Endothelial cell of umbilical vein (primary cell): ENCODE results near the gene MORC2. TPM values are rescaled to one million over a fixed set of nuclear protein-coding genes. Genes with fewer than 3 reads are reported as not detected.

ENCODE experiments used
- BruUV-seq: library from RNA; stranded (reverse); fragments of 400-500 nt; replicated peaks from 2 replicates; lab custom pipeline; 2021; lab: Mats Ljungman, UMichigan
- CTCF ChIA-PET: fragments of 300-600, 350-600 bp; sonication (Branson Sonifier 250); formaldehyde crosslinking; loops from one replicate; lab custom pipeline; 2021; ENCODE audit warnings: antibody characterized with exemption, inconsistent platforms; lab: Charles Lee
- POLR2A ChIA-PET: fragments of 300-600, 350-600 bp; sonication (Branson Sonifier 250); formaldehyde crosslinking; loops from one replicate; lab custom pipeline; 2021; ENCODE audit warnings: antibody characterized with exemption, inconsistent platforms; lab: Charles Lee
- DNase-seq: peaks from one replicate; pipeline ENCODE4 v3.0.0-alpha.2; 2011; ENCODE audit warnings: low read depth, low spot score
- FAIRE-seq: peaks from 2 replicates; lab custom pipeline; 2011; peaks lifted over from hg19 to GRCh38; lab: Jason Lieb, UNC
- H2AFZ ChIP-seq: 2 replicates; pipeline ENCODE4 v1.6.0; 2012; ENCODE audit warnings: low read depth, low read length, control low read depth, inconsistent platforms
- H3K27ac ChIP-seq: 2 replicates; pipeline ENCODE4 v1.5.1; 2011; ENCODE audit warnings: low read depth, mild to moderate bottlenecking, control low read depth, low read length, moderate library complexity; ENCODE audit not compliant: insufficient read depth
- H3K27me3 ChIP-seq, 2 experiments: 2 replicates each; pipeline versions ENCODE4 v1.6.0 to v1.6.1; 2011; ENCODE audit warnings: low read length in 2 of 2, mixed read lengths in 1 of 2; ENCODE audit not compliant: control insufficient read depth in 2 of 2, insufficient read depth in 2 of 2
- H3K36me3 ChIP-seq, 2 experiments: 2 replicates in 1 of 2; 3 replicates in 1 of 2; pipeline ENCODE4 v1.5.1; 2011; ENCODE audit warnings: low read length in 2 of 2, mild to moderate bottlenecking in 1 of 2, moderate library complexity in 1 of 2; ENCODE audit not compliant: control insufficient read depth in 2 of 2, insufficient read depth in 2 of 2; ENCODE audit errors: extremely low read depth in 1 of 2
- H3K4me1 ChIP-seq: 3 replicates; pipeline ENCODE4 v1.5.1; 2011; ENCODE audit warnings: mild to moderate bottlenecking, low read length; ENCODE audit not compliant: control insufficient read depth, insufficient read depth; ENCODE audit errors: extremely low read depth
- H3K4me2 ChIP-seq: 2 replicates; pipeline ENCODE4 v1.6.1; 2011; ENCODE audit warnings: low read length, control low read depth, mixed read lengths; ENCODE audit not compliant: insufficient read depth
- H3K4me3 ChIP-seq, 3 experiments: fragments of 200-600 bp in 1 of 3; sonication (generic), shearing (Covaris generic) in 1 of 3; replicated peaks in 1 of 3; 2 replicates each; pipeline ENCODE4 v1.5.1; 2011 to 2016; ENCODE audit warnings: control low read depth in 3 of 3, low read length in 3 of 3, mild to moderate bottlenecking in 2 of 3, inconsistent platforms in 1 of 3, low read depth in 1 of 3, moderate library complexity in 1 of 3; ENCODE audit not compliant: insufficient read depth in 1 of 3
- H3K79me2 ChIP-seq: 2 replicates; pipeline ENCODE4 v1.6.0; 2012; ENCODE audit warnings: low read length, inconsistent platforms; ENCODE audit not compliant: control insufficient read depth, insufficient read depth
- H3K9ac ChIP-seq: replicated peaks from 2 replicates; pipeline ENCODE3; 2011; ENCODE audit warnings: low read length, control low read depth; ENCODE audit not compliant: insufficient read depth; ENCODE audit errors: extremely low read depth
- H3K9me1 ChIP-seq: replicated peaks from 3 replicates; pipeline ENCODE4 v1.6.0; 2011; ENCODE audit warnings: mild to moderate bottlenecking, low read length; ENCODE audit not compliant: control insufficient read depth, insufficient read depth; ENCODE audit errors: extremely low read depth
- H3K9me3 ChIP-seq: replicated peaks from 2 replicates; pipeline ENCODE4 v1.5.1; 2012; ENCODE audit warnings: low read length, inconsistent platforms; ENCODE audit not compliant: control insufficient read depth, insufficient read depth
- H4K20me1 ChIP-seq: replicated peaks from 2 replicates; pipeline ENCODE3; 2011; ENCODE audit warnings: mild to moderate bottlenecking, low read length; ENCODE audit not compliant: control insufficient read depth, insufficient read depth; ENCODE audit errors: extremely low read depth
- CTCF ChIP-seq, 2 donors: IDR thresholded peaks; 1 replicate in 1 of 2; 2 replicates in 1 of 2; pipeline ENCODE4 v1.5.1; 2011; ENCODE audit warnings: low read length in 2 of 2, mild to moderate bottlenecking in 2 of 2, moderate library complexity in 2 of 2, control low read depth in 1 of 2, inconsistent platforms in 1 of 2, low read depth in 1 of 2; ENCODE audit not compliant: insufficient read depth in 1 of 2; ENCODE audit errors: extremely low read depth in 1 of 2
- EZH2 ChIP-seq: IDR thresholded peaks from 2 replicates; pipeline ENCODE4 v1.6.1; 2012; ENCODE audit warnings: borderline replicate concordance, low read depth, mild to moderate bottlenecking, moderate library complexity, low read length, inconsistent platforms; ENCODE audit not compliant: severe bottlenecking
- FOS ChIP-seq: IDR thresholded peaks from 2 replicates; pipeline ENCODE4 v1.6.1; 2011; ENCODE audit warnings: mild to moderate bottlenecking, low read length, moderate library complexity, borderline replicate concordance; ENCODE audit not compliant: insufficient read depth
- GATA2 ChIP-seq: IDR thresholded peaks from 2 replicates; pipeline ENCODE4 v1.7.0; 2011; ENCODE audit warnings: low read depth, mild to moderate bottlenecking, moderate library complexity, mixed read lengths, low read length; ENCODE audit not compliant: insufficient read length, insufficient read depth
- JUN ChIP-seq: IDR thresholded peaks from 2 replicates; pipeline ENCODE4 v1.6.1; 2011; ENCODE audit warnings: borderline replicate concordance, low read depth; ENCODE audit not compliant: insufficient read length, insufficient read depth
- MAX ChIP-seq: IDR thresholded peaks from 2 replicates; pipeline ENCODE4 v1.6.1; 2011; ENCODE audit not compliant: insufficient read depth, insufficient read length
- MYC ChIP-seq: IDR thresholded peaks from one replicate; pipeline ENCODE4 v1.6.1; 2011; ENCODE audit warnings: mild to moderate bottlenecking, low read depth, low read length
- POLR2A ChIP-seq: IDR thresholded peaks from 2 replicates; pipeline ENCODE4 v1.6.1; 2012; ENCODE audit warnings: low read depth, mild to moderate bottlenecking, control low read depth, low read length
- POLR2AphosphoS5 ChIP-seq: IDR thresholded peaks from 2 replicates; pipeline ENCODE4 v1.6.1; 2012; ENCODE audit warnings: low read depth, mild to moderate bottlenecking, control low read depth, low read length, moderate library complexity; ENCODE audit not compliant: insufficient read depth
- dilution Hi-C: fragments of 300-500 bp; cut with MboI; formaldehyde crosslinking; loops from one replicate; pipeline ENCODE4 v1.15.0; 2019; ENCODE audit warnings: low sequenced_read_pairs; ENCODE audit not compliant: extremely low pct_ligation_motif_present
- intact Hi-C: fragments of 100-400 bp; cut with micrococcal nuclease; formaldehyde crosslinking; loops from one replicate; pipeline ENCODE4 v1.10.0; 2022
- polyA plus RNA-seq, 4 experiments: library from polyadenylated mRNA; depleted of rRNA in 3 of 4; stranded (reverse) in 3 of 4; unstranded in 1 of 4; fragments of >200 nt; gene quantifications; 2 replicates each; pipeline versions ENCODE4 v1.2.1 to v1.2.3, GENCODE V29; 2011 to 2012; ENCODE audit warnings: missing spikeins in 1 of 4
- total RNA-seq: library from RNA; stranded (reverse); gene quantifications from 2 replicates; pipeline ENCODE4 v1.2.3, GENCODE V29; 2021

Gene MORC2
- total and polyA plus RNA-seq, 2 donors (not counting 3 experiments of a cell fraction or from before 2014, with no cell fraction given): 11.6 to 34.7 TPM

- H3K4me3 ChIP-seq: no peak overlapping the region
- no peak overlapping the region for H2AFZ ChIP-seq
- H3K27ac ChIP-seq: no peak overlapping the region
- no peak overlapping the region for H3K4me2 ChIP-seq
- CTCF ChIA-PET: no interaction called here
- intact Hi-C loops: no loop called here
- H3K9ac ChIP-seq: no peak overlapping the region
- no peaks in the 10 kb centered on the region for H3K79me2 ChIP-seq
- H4K20me1 ChIP-seq: no peaks in the 10 kb centered on the region
- POLR2A ChIA-PET: no interaction called here
- dilution Hi-C loops: loop anchor here (10.0 kb wide), 1 partner anchor 239 kb away; the partner anchor contains the start of gene OSBP2
- H3K36me3 ChIP-seq: peaks cover 32 to 66% of the 10 kb centered on the region in 2 experiments
- FAIRE-seq: no peak
- no peak for TF ChIP-seq MYC
- no peak for TF ChIP-seq JUN
- TF ChIP-seq FOS: no peak
- TF ChIP-seq MAX: no peak
- TF ChIP-seq CTCF (IDR thresholded peaks at IDR 0.05; ENCODE audit: extremely low read depth in 1 of 2, insufficient read depth in 1 of 2, low read depth in 1 of 2, low read length in 2 of 2): no peak
- TF ChIP-seq POLR2AphosphoS5: no peak
- no peak for TF ChIP-seq POLR2A
- no peak for TF ChIP-seq EZH2
- no peak for TF ChIP-seq GATA2
- H3K9me3 ChIP-seq: no peaks in the 10 kb centered on the region
- no peaks in the 10 kb centered on the region for H3K4me1 ChIP-seq
- BruUV-seq: no TSS peak
- no peak for DNase-seq
- H3K27me3 ChIP-seq: no peaks in the 10 kb centered on the region
- no peaks in the 10 kb centered on the region for H3K9me1 ChIP-seq
These were observed 35.1 kb downstream of the MORC2 start for GRCh38 chr22:30933457-30933856.
